Left colon (tissue), 2 donors: ENCODE data around the gene MORN5. TPM values are rescaled to one million over a fixed set of nuclear protein-coding genes. Genes with fewer than 3 reads are reported as not detected.

Source experiments
- ATAC-seq: fragments of 200-7000 bp; cut with Tn5 transposase; one replicate; pipeline ENCODE4 v1.9.1; 2020; ENCODE audit warnings: mild to moderate bottlenecking, moderate library complexity
- DNase-seq, 2 donors: peaks; one replicate each; pipeline ENCODE4 v3.0.0-alpha.2; 2020
- intact Hi-C, 2 donors: fragments of 100-400 bp; cut with DNase I in 1 of 2; cut with micrococcal nuclease in 1 of 2; formaldehyde crosslinking; loops; one replicate each; pipeline versions ENCODE4 v1.11.2 to v1.14.0; 2022; cut with DNase I, micrococcal nuclease
- total RNA-seq, 2 donors: library from RNA; stranded (reverse); fragmentation: NEBNext Ultra II Directional; extraction: Animal tissue kit (Norgen Biotek cat#: 25700); gene quantifications; one replicate each; pipeline ENCODE4 v1.2.1, GENCODE V29; 2021
- donor health status: DM: no; HTN: no; CAD: no.
- donor health status: DM: yes; HTN: yes; CAD: no.

Gene MORN5
- total RNA-seq, 2 donors from 2014 or later: 4.0 TPM; not detected in 1

- DNase-seq: no peak
- intact Hi-C loops: no loop called here
- ATAC-seq: no peak
These were observed 44.3 kb downstream of the MORN5 start for GRCh38 chr9:122204055-122204454.

- DNase-seq (no peak), ATAC-seq (no peak)
- intact Hi-C loops: no loop called here
These were observed 44.8 kb downstream of the MORN5 start for GRCh38 chr9:122204491-122204890.

- intact Hi-C loops: no loop called here
- ATAC-seq (no peak), DNase-seq (no peak)
These were observed 45.5 kb downstream of the MORN5 start for GRCh38 chr9:122205176-122205575.

GRCh38 chr9:122206118-122207046 is 46.7 kb downstream of the MORN5 start:
- ATAC-seq (no peak), DNase-seq (no peak)
- intact Hi-C loops: no loop called here

- ATAC-seq (no peak), DNase-seq (no peak)
- intact Hi-C loops: no loop called here
These were observed 47.4 kb downstream of the MORN5 start for GRCh38 chr9:122207096-122207495.

GRCh38 chr9:122209451-122209850 is 49.7 kb downstream of the MORN5 start:
- DNase-seq: no peak
- intact Hi-C loops: no loop called here
- no peak for ATAC-seq

GRCh38 chr9:122212473-122213004 is 52.8 kb downstream of the MORN5 start:
- intact Hi-C loops: no loop called here
- DNase-seq (no peak), ATAC-seq (no peak)

- no peak for ATAC-seq
- DNase-seq: no peak
- intact Hi-C loops: no loop called here
These were observed 53.4 kb downstream of the MORN5 start for GRCh38 chr9:122213102-122213588.

GRCh38 chr9:122213589-122214413 is 54.1 kb downstream of the MORN5 start:
- intact Hi-C loops: no loop called here

GRCh38 chr9:122214507-122214906 is 54.8 kb downstream of the MORN5 start:
- DNase-seq (no peak), ATAC-seq (no peak)
- intact Hi-C loops: no loop called here

More at GRCh38 chr9:122213589-122214413, 54.1 kb downstream of the MORN5 start:
- DNase-seq (peak; percentile 39 to 68), ATAC-seq (peak; percentile 90)

GRCh38 chr9:122215663-122216062 is 56.0 kb downstream of the MORN5 start:
- intact Hi-C loops: no loop called here
- DNase-seq: no peak
- no peak for ATAC-seq

GRCh38 chr9:122216138-122216797 is 56.6 kb downstream of the MORN5 start:
- intact Hi-C loops: no loop called here
- ATAC-seq: no peak
- no peak for DNase-seq

GRCh38 chr9:122216798-122217418 is 57.2 kb downstream of the MORN5 start:
- DNase-seq: no peak
- no peak for ATAC-seq

GRCh38 chr9:122217640-122218039 is 57.9 kb downstream of the MORN5 start:
- intact Hi-C loops: no loop called here
- no peak for ATAC-seq

More at GRCh38 chr9:122216798-122217418, 57.2 kb downstream of the MORN5 start:
- intact Hi-C loops: no loop called here

GRCh38 chr9:122218071-122218934 is 58.6 kb downstream of the MORN5 start:
- intact Hi-C loops: no loop called here
- DNase-seq (no peak), ATAC-seq (no peak)

More at GRCh38 chr9:122217640-122218039, 57.9 kb downstream of the MORN5 start:
- no peak for DNase-seq

GRCh38 chr9:122218935-122219855 is 59.5 kb downstream of the MORN5 start:
- intact Hi-C loops: no loop called here
- no peak for DNase-seq
- ATAC-seq: peak; percentile 17
